M059J (cell line): ENCODE results near the gene ING5. TPM values are rescaled to one million over a fixed set of nuclear protein-coding genes. Genes with fewer than 3 reads are reported as not detected.

Experiments used
- DNase-seq: peaks from one replicate; pipeline ENCODE4 v3.0.0-alpha.2; 2012; ENCODE audit warnings: low read depth
- total RNA-seq: library from RNA; depleted of rRNA; stranded (reverse); fragments of >200 nt; shearing (Covaris generic); gene quantifications from 2 replicates; pipeline ENCODE4 v1.2.3, GENCODE V29; 2014

ING5 gene
- total RNA-seq, 1 experiment from 2014 or later: 11.0 TPM

GRCh38 chr2:241760301-241760771 is 58.5 kb downstream of the ING5 start:
- DNase-seq: no peak

GRCh38 chr2:241762321-241762932 is 60.6 kb downstream of the ING5 start:
- DNase-seq: no peak

- no peak for DNase-seq
Measured at GRCh38 chr2:241762933-241763369, 61.1 kb downstream of the ING5 start.

- DNase-seq: no peak
Measured at GRCh38 chr2:241763551-241764274, 61.9 kb downstream of the ING5 start.

- DNase-seq: no peak
Measured at GRCh38 chr2:241764275-241765241, 62.7 kb downstream of the ING5 start.

- DNase-seq: no peak
Measured at GRCh38 chr2:241767464-241768250, 65.8 kb downstream of the ING5 start.

GRCh38 chr2:241768251-241768711 is 66.4 kb downstream of the ING5 start:
- DNase-seq: no peak

- no peak for DNase-seq
Measured at GRCh38 chr2:241768850-241769249, 67.0 kb downstream of the ING5 start.

- no peak for DNase-seq
Measured at GRCh38 chr2:241769819-241770184, 68.0 kb downstream of the ING5 start.

- DNase-seq: no peak
Measured at GRCh38 chr2:241770185-241770935, 68.5 kb downstream of the ING5 start.

- no peak for DNase-seq
Measured at GRCh38 chr2:241770936-241771285, 69.1 kb downstream of the ING5 start.

GRCh38 chr2:241771286-241772062 is 69.6 kb downstream of the ING5 start:
- DNase-seq: no peak

GRCh38 chr2:241772063-241772499 is 70.2 kb downstream of the ING5 start:
- DNase-seq: no peak

- no peak for DNase-seq
Measured at GRCh38 chr2:241773511-241774418, 71.9 kb downstream of the ING5 start.

- peak; percentile 72 for DNase-seq
Measured at GRCh38 chr2:241774419-241775222, 72.8 kb downstream of the ING5 start.

- no peak for DNase-seq
Measured at GRCh38 chr2:241775223-241776177, 73.7 kb downstream of the ING5 start.
